B cell (primary cell): ENCODE results near the gene CHD5. TPM values are rescaled to one million over a fixed set of nuclear protein-coding genes. Genes with fewer than 3 reads are reported as not detected.

Source experiments
- ATAC-seq: fragments of 200-7000 bp; cut with Tn5 transposase; one replicate; pipeline ENCODE4 v1.10.0; 2021; ENCODE audit warnings: low read depth, mild to moderate bottlenecking, moderate number of reproducible peaks, moderate library complexity
- CTCF ChIA-PET: fragments of 350-600 bp; sonication (Branson Sonifier 250); formaldehyde crosslinking; loops from one replicate; lab custom pipeline; 2021; ENCODE audit warnings: antibody characterized with exemption, inconsistent platforms; lab: Charles Lee
- POLR2A ChIA-PET: fragments of 350-600 bp; sonication (Branson Sonifier 250); formaldehyde crosslinking; loops from one replicate; lab custom pipeline; 2021; ENCODE audit warnings: antibody characterized with exemption; lab: Charles Lee
- DNase-seq: peaks from one replicate; pipeline ENCODE4 v3.0.0; 2013
- H2AFZ ChIP-seq: 2 replicates; pipeline ENCODE4 v1.6.1; 2012; ENCODE audit warnings: mild to moderate bottlenecking, low read depth, low read length; ENCODE audit not compliant: insufficient read depth, poor library complexity, severe bottlenecking
- H3K27ac ChIP-seq, 2 donors: 1 replicate in 1 of 2; 2 replicates in 1 of 2; pipeline ENCODE4 v1.5.1; 2012 to 2013; ENCODE audit warnings: low read length in 2 of 2, mild to moderate bottlenecking in 2 of 2, moderate library complexity in 1 of 2
- H3K27me3 ChIP-seq, 4 experiments: fragments of 200-600 bp in 1 of 4; sonication (generic) in 1 of 4; replicated peaks in 1 of 4; 1 replicate in 2 of 4; 2 replicates in 2 of 4; pipeline versions ENCODE4 v1.6.1 to v1.7.0; 2013 to 2016; ENCODE audit warnings: low read length in 3 of 4, mild to moderate bottlenecking in 2 of 4, mixed read lengths in 1 of 4, moderate library complexity in 1 of 4; ENCODE audit not compliant: insufficient read depth in 4 of 4, control insufficient read depth in 3 of 4; ENCODE audit errors: control extremely low read depth in 1 of 4
- H3K36me3 ChIP-seq, 2 experiments: replicated peaks in 1 of 2; 1 replicate in 1 of 2; 2 replicates in 1 of 2; pipeline versions ENCODE4 v1.6.1 to v1.7.1; 2013; ENCODE audit warnings: low read length in 1 of 2; ENCODE audit not compliant: insufficient read depth in 2 of 2, control insufficient read depth in 1 of 2; ENCODE audit errors: control extremely low read depth in 1 of 2, extremely low read depth in 1 of 2
- H3K4me1 ChIP-seq, 2 donors: fragments of 200-600 bp in 1 of 2; sonication (generic) in 1 of 2; 1 replicate in 1 of 2; 2 replicates in 1 of 2; pipeline versions ENCODE4 v1.5.1 to v1.6.1; 2013 to 2017; ENCODE audit warnings: low read length in 2 of 2; ENCODE audit not compliant: control insufficient read depth in 2 of 2, insufficient read depth in 2 of 2
- H3K4me2 ChIP-seq: replicated peaks from 2 replicates; pipeline ENCODE3; 2012; ENCODE audit warnings: mild to moderate bottlenecking, low read depth, low read length; ENCODE audit not compliant: poor library complexity, severe bottlenecking
- H3K4me3 ChIP-seq, 5 experiments: fragments of 200-600 bp in 1 of 5; sonication (generic) in 1 of 5; 1 replicate in 3 of 5; 2 replicates in 2 of 5; pipeline versions ENCODE4 v1.5.1 to v1.7.0; 2011 to 2016; ENCODE audit warnings: low read length in 4 of 5, mild to moderate bottlenecking in 4 of 5, low read depth in 2 of 5, control low read depth in 1 of 5, moderate library complexity in 1 of 5; ENCODE audit not compliant: insufficient read depth in 1 of 5; ENCODE audit errors: control extremely low read depth in 1 of 5, extremely low read depth in 1 of 5
- H3K79me2 ChIP-seq: fragments of 200-600 bp; sonication (generic); one replicate; pipeline ENCODE4 v1.6.0; 2016; ENCODE audit warnings: low read length; ENCODE audit not compliant: control insufficient read depth, insufficient read depth
- H3K9ac ChIP-seq: fragments of 200-600 bp; sonication (generic); 2 replicates; pipeline ENCODE4 v1.6.1; 2017; ENCODE audit warnings: mild to moderate bottlenecking, low read length, moderate library complexity
- H3K9me3 ChIP-seq, 3 donors: one replicate each; pipeline versions ENCODE4 v1.6.1 to v1.7.1; 2013; ENCODE audit warnings: low read length in 2 of 3; ENCODE audit not compliant: control insufficient read depth in 2 of 3, insufficient read depth in 1 of 3; ENCODE audit errors: control extremely low read depth in 1 of 3
- H4K20me1 ChIP-seq: 2 replicates; pipeline ENCODE4 v1.6.0; 2012; ENCODE audit warnings: mild to moderate bottlenecking, low read length; ENCODE audit not compliant: insufficient read depth, control insufficient read depth, poor library complexity, severe bottlenecking
- H3K27ac Mint-ChIP-seq: one replicate; pipeline ENCODE4 v1.8.0; 2021; ENCODE audit warnings: mixed read lengths
- H3K27me3 Mint-ChIP-seq: one replicate; pipeline ENCODE4 v1.8.0; 2021; ENCODE audit warnings: mixed read lengths
- H3K4me1 Mint-ChIP-seq: one replicate; pipeline ENCODE4 v1.8.0; 2021; ENCODE audit warnings: mixed read lengths
- H3K4me3 Mint-ChIP-seq: one replicate; pipeline ENCODE4 v1.8.0; 2021; ENCODE audit warnings: mixed read lengths
- H3K9me3 Mint-ChIP-seq: one replicate; pipeline ENCODE4 v1.8.0; 2022; ENCODE audit warnings: mixed read lengths; ENCODE audit not compliant: insufficient read depth
- EZH2 ChIP-seq: IDR thresholded peaks from 2 replicates; pipeline ENCODE4 v1.6.1; 2012; ENCODE audit warnings: borderline replicate concordance, low read depth, mild to moderate bottlenecking, moderate library complexity, low read length; ENCODE audit not compliant: insufficient read depth, poor library complexity, severe bottlenecking
- WGBS: methylation state at CpG from one replicate; pipeline ENCODE4 v1.1.5; 2013; ENCODE audit warnings: missing lambda C conversion rate; ENCODE audit not compliant: insufficient coverage; 5-methylcytosine and 5-hydroxymethylcytosine counted together
- intact Hi-C: fragments of 100-400 bp; cut with micrococcal nuclease; formaldehyde crosslinking; loops from one replicate; pipeline ENCODE4 v1.10.0; 2022
- polyA plus RNA-seq: library from polyadenylated mRNA; depleted of rRNA; stranded (reverse); fragments of >200 nt; gene quantifications from 2 replicates; pipeline ENCODE4 v1.2.3, GENCODE V29; 2012
- total RNA-seq, 2 donors: library from RNA; stranded (reverse); fragments of 120-200 nt in 1 of 2; gene quantifications; 1 replicate in 1 of 2; 2 replicates in 1 of 2; pipeline versions ENCODE4 v1.2.3 to v1.2.4, GENCODE V29; 2013 to 2022
- TF ChIP-seq, protein P1 (sequence below): fragments of 200-600 bp; IDR thresholded peaks from one replicate; pipeline ENCODE4 v1.8.0; 2022; ENCODE audit warnings: antibody characterized with exemption, mild to moderate bottlenecking

CHD5 gene
- total and polyA plus RNA-seq, 2 donors (not counting 1 experiment from before 2014, with no cell fraction given) = 0.18 to 0.20 TPM

DNA sequence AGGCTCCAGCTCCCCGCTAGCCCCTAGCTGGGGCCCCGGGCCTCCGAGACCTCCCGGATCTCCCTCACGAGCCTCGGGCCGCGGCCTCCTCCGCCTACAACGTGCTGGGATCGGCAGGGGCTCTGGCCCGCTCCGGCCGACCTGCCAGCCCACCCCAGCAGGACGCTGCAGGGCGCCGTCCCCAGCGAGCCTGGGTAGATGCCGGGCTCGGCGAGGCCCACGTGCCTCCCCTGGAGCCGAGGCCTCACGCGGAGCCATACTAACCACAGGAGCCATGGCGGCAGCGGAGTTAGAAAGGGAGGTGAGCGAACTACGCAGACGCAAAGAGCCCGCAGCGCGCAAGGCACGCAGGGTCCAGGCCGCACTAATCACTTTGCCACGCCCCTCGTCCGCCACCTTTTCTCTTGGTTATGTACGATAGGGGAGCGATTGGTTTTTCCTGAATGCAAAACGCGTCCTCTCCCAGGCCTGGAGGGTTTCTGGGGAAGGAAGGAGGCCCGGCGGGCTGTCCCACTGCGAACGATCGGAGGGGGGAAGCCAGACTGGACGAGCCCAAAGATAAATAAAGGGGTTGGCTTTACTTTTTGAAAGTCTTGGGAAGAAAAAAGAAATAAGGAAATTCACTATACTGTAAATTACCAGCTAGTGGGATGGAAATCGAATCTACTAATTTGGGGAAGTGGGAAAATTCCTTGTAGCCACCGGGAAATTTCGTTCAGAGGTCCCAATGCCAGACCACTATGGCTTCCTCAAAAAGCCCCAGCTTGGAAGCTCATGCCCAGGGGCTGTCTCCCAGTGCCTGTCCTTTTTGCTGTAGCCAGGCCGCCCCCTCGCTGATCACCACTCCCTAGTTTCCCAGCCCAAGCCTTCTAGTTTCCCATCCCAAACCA is 19.4 kb upstream of the CHD5 start, which contains the start of gene RPL22:
RPL22 (minus strand) TSS at position 298 of the 890 bp plus-strand sequence; CDS start at position 276, 22 bp downstream.
- peaks cover 23 to 24% of the 10 kb centered on the region in 2 donors for H3K4me1 ChIP-seq
- Mint-ChIP-seq H3K4me3 (peak within 1 kb of the TSS; percentile 90), H3K27ac (peak within 1 kb of the TSS; percentile 96), H3K9me3 (no peaks in the 10 kb centered on the region), H3K4me1 (peaks cover 39% of the 10 kb centered on the region), H3K27me3 (peaks cover 6% of the 10 kb centered on the region)
- CTCF ChIA-PET = interaction anchor here (1.0 to 1.6 kb wide), 2 partner anchors 14 to 35 kb away, joined by 4 to 6 read pairs; no protein-coding TSS in a partner anchor
- H3K36me3 ChIP-seq = peaks cover 0 to 22% of the 10 kb centered on the region in 2 experiments
- H3K27ac ChIP-seq = peak within 1 kb of the TSS; percentile 44 to 83
- peak within 1 kb of the TSS; percentile 92 for H3K4me2 ChIP-seq
- peak within 1 kb of the TSS; percentile 83 for H2AFZ ChIP-seq
- peaks cover 0 to 4% (median 0%) of the 10 kb centered on the region in 3 donors for H3K9me3 ChIP-seq
- peaks cover 46% of the 10 kb centered on the region for H4K20me1 ChIP-seq
- peaks cover 64% of the 10 kb centered on the region for H3K79me2 ChIP-seq
- H3K9ac ChIP-seq = peak within 1 kb of the TSS; percentile 93
- ATAC-seq (peak; percentile 93), DNase-seq (peak; percentile 98)
- POLR2A ChIA-PET = interaction anchor here (1.3 kb wide), 1 partner anchor 174 kb away, joined by 3 read pairs; no protein-coding TSS in a partner anchor
- 3% methylated on average over 51 of the region's 53 CpGs for WGBS
- peaks cover 0 to 3% (median under 1%) of the 10 kb centered on the region in 4 experiments for H3K27me3 ChIP-seq
- intact Hi-C loops = loop anchor here (1.0 to 10.0 kb wide), 7 partner anchors 9 to 585 kb away; partner anchors contain the start of genes ACOT7, CAMTA1, DNAJC11 and ICMT
- H3K4me3 ChIP-seq = peak within 1 kb of the TSS; percentile 75 to 99 (median 89)
- TF ChIP-seq, protein P1, sequence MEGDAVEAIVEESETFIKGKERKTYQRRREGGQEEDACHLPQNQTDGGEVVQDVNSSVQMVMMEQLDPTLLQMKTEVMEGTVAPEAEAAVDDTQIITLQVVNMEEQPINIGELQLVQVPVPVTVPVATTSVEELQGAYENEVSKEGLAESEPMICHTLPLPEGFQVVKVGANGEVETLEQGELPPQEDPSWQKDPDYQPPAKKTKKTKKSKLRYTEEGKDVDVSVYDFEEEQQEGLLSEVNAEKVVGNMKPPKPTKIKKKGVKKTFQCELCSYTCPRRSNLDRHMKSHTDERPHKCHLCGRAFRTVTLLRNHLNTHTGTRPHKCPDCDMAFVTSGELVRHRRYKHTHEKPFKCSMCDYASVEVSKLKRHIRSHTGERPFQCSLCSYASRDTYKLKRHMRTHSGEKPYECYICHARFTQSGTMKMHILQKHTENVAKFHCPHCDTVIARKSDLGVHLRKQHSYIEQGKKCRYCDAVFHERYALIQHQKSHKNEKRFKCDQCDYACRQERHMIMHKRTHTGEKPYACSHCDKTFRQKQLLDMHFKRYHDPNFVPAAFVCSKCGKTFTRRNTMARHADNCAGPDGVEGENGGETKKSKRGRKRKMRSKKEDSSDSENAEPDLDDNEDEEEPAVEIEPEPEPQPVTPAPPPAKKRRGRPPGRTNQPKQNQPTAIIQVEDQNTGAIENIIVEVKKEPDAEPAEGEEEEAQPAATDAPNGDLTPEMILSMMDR = no peak
- TF ChIP-seq EZH2 = no peak
